OCI-LY7 (cell line): Measurements from ENCODE around the gene CILP2. TPM values are rescaled to one million over a fixed set of nuclear protein-coding genes. Genes with fewer than 3 reads are reported as not detected.

Source experiments
- BruUV-seq: library from RNA; stranded (reverse); fragments of 400-500 nt; replicated peaks from 2 replicates; lab custom pipeline; 2021; lab: Mats Ljungman, UMichigan
- CTCF ChIA-PET: fragments of 300-600 bp; sonication (Branson Sonifier 250); formaldehyde crosslinking; loops from one replicate; lab custom pipeline; 2022; ENCODE audit warnings: antibody characterized with exemption; ENCODE audit not compliant: unreplicated experiment; lab: Charles Lee
- POLR2A ChIA-PET: fragments of 300-600 bp; sonication (Branson Sonifier 250); formaldehyde crosslinking; loops from one replicate; lab custom pipeline; 2022; ENCODE audit warnings: antibody characterized with exemption; lab: Charles Lee
- DNase-seq: peaks from one replicate; pipeline ENCODE4 v3.0.0-alpha.2; 2015; ENCODE audit warnings: low spot score
- H2AFZ ChIP-seq: fragments of 200-600 bp; sonication (generic), shearing (Covaris generic); 2 replicates; pipeline ENCODE4 v1.6.1; 2014; ENCODE audit warnings: mild to moderate bottlenecking, antibody characterized with exemption, low read length, moderate library complexity
- H3K27ac ChIP-seq: fragments of 200-600 bp; sonication (generic); 2 replicates; pipeline ENCODE4 v1.5.1; 2014; ENCODE audit warnings: mixed run types, low read depth, mild to moderate bottlenecking, moderate library complexity, low read length, inconsistent platforms; ENCODE audit not compliant: poor library complexity, severe bottlenecking
- H3K36me3 ChIP-seq: fragments of 200-600 bp; sonication (generic); 2 replicates; pipeline ENCODE4 v1.6.1; 2014; ENCODE audit warnings: mild to moderate bottlenecking, antibody characterized with exemption, low read length, moderate library complexity, mixed read lengths; ENCODE audit not compliant: insufficient read depth
- H3K4me1 ChIP-seq: fragments of 200-600 bp; sonication (generic); 2 replicates; pipeline ENCODE4 v1.5.1; 2014; ENCODE audit warnings: mild to moderate bottlenecking, low read length; ENCODE audit not compliant: insufficient read depth, poor library complexity, severe bottlenecking
- H3K4me2 ChIP-seq: fragments of 200-600 bp; sonication (generic); 2 replicates; pipeline ENCODE4 v1.6.1; 2014; ENCODE audit warnings: mild to moderate bottlenecking, low read length
- H3K4me3 ChIP-seq: fragments of 200-600 bp; sonication (generic); 2 replicates; pipeline ENCODE4 v1.5.1; 2014; ENCODE audit warnings: mild to moderate bottlenecking, low read depth, low read length; ENCODE audit not compliant: poor library complexity, severe bottlenecking
- H3K79me2 ChIP-seq: fragments of 200-600 bp; sonication (generic); 2 replicates; pipeline ENCODE4 v1.6.1; 2016; ENCODE audit warnings: low read depth, mild to moderate bottlenecking, low read length, moderate library complexity, mixed read lengths; ENCODE audit not compliant: insufficient read depth
- H3K9me2 ChIP-seq: fragments of 200-600 bp; sonication (generic); 2 replicates; pipeline ENCODE4 v1.6.1; 2016; ENCODE audit warnings: mild to moderate bottlenecking, low read length, mixed read lengths; ENCODE audit not compliant: insufficient read depth
- H3K9me3 ChIP-seq: fragments of 200-600 bp; sonication (generic); 2 replicates; pipeline ENCODE4 v1.6.1; 2014; ENCODE audit warnings: mild to moderate bottlenecking, mixed run types, low read length, mixed read lengths
- H4K20me1 ChIP-seq: fragments of 200-600 bp; sonication (generic); 2 replicates; pipeline ENCODE4 v1.6.1; 2014; ENCODE audit warnings: mild to moderate bottlenecking, antibody characterized with exemption, low read length, moderate library complexity, mixed read lengths; ENCODE audit not compliant: insufficient read depth
- CTCF ChIP-seq: fragments of 200-600 bp; sonication (generic); conservative IDR thresholded peaks from 2 replicates; pipeline ENCODE4 v1.5.1; 2014; ENCODE audit warnings: mild to moderate bottlenecking, antibody characterized with exemption, low read length, moderate library complexity, mixed read lengths
- EZH2phosphoT487 ChIP-seq: fragments of 200-600 bp; sonication (generic); IDR thresholded peaks from 2 replicates; pipeline ENCODE4 v1.6.1; 2018; ENCODE audit warnings: low read depth, borderline replicate concordance, mild to moderate bottlenecking, mixed run types, antibody characterized with exemption, low read length, moderate library complexity, mixed read lengths
- intact Hi-C: fragments of 100-400 bp; cut with micrococcal nuclease; formaldehyde crosslinking; loops from one replicate; pipeline ENCODE4 v1.10.0; 2022; ENCODE audit not compliant: unreplicated experiment
- total RNA-seq, 2 experiments: library from RNA; depleted of rRNA in 1 of 2; stranded (reverse); fragments of >200 nt in 1 of 2; shearing (Covaris generic) in 1 of 2; gene quantifications; 2 replicates each; pipeline ENCODE4 v1.2.3, GENCODE V29; 2014 to 2022

Gene CILP2
- total RNA-seq, 2 experiments from 2014 or later: 0.19 to 0.51 TPM

GRCh38 chr19:19520989-19521388 is 17.1 kb upstream of the CILP2 start:
- H4K20me1 ChIP-seq: no peaks in the 10 kb centered on the region
- H3K9me2 ChIP-seq: no peaks in the 10 kb centered on the region
- no TSS peak for BruUV-seq
- ChIA-PET CTCF (no interaction called here), POLR2A (no interaction called here)
- H3K4me3 ChIP-seq: no peak overlapping the region
- H3K9me3 ChIP-seq: no peaks in the 10 kb centered on the region
- no peak overlapping the region for H2AFZ ChIP-seq
- H3K79me2 ChIP-seq: peaks cover 96% of the 10 kb centered on the region
- H3K36me3 ChIP-seq: peaks cover 49% of the 10 kb centered on the region
- DNase-seq: no peak
- no peak overlapping the region for H3K27ac ChIP-seq
- intact Hi-C loops: no loop called here
- no peak overlapping the region for H3K4me2 ChIP-seq
- H3K4me1 ChIP-seq: peaks cover 68% of the 10 kb centered on the region
- TF ChIP-seq EZH2phosphoT487 (no peak), CTCF (no peak)

- TF ChIP-seq EZH2phosphoT487: no peak
- no peak for TF ChIP-seq CTCF
- Histone ChIP-seq H3K79me2 (peaks cover 76% of the 10 kb centered on the region), H3K9me2 (no peaks in the 10 kb centered on the region), H3K27ac (peak overlapping the region; percentile 74), H3K4me3 (peak overlapping the region; percentile 65), H2AFZ (no peak overlapping the region), H3K36me3 (peaks cover 61% of the 10 kb centered on the region), H4K20me1 (no peaks in the 10 kb centered on the region), H3K9me3 (no peaks in the 10 kb centered on the region), H3K4me2 (peak overlapping the region; percentile 100), H3K4me1 (peaks cover 69% of the 10 kb centered on the region)
- intact Hi-C loops: no loop called here
- CTCF ChIA-PET: no interaction called here
- no peak for DNase-seq
- POLR2A ChIA-PET: interaction anchor here (1.2 kb wide), 1 partner anchor 11 kb away, joined by 4 read pairs; no protein-coding TSS in a partner anchor
- no TSS peak for BruUV-seq
Measured at GRCh38 chr19:19523177-19523576, 14.9 kb upstream of the CILP2 start.

GRCh38 chr19:19524053-19524452 is 14.0 kb upstream of the CILP2 start:
- H3K9me2 ChIP-seq: no peaks in the 10 kb centered on the region
- H3K4me2 ChIP-seq: peak overlapping the region; percentile 100
- H4K20me1 ChIP-seq: no peaks in the 10 kb centered on the region
- H2AFZ ChIP-seq: no peak overlapping the region
- no peaks in the 10 kb centered on the region for H3K9me3 ChIP-seq
- DNase-seq: peak; percentile 84
- ChIA-PET POLR2A (interaction anchor here (1.2 to 2.0 kb wide), 2 partner anchors 8 to 12 kb away, joined by 4 to 7 read pairs; partner anchors contain the start of genes NDUFA13 and TSSK6), CTCF (no interaction called here)
- H3K27ac ChIP-seq: peak overlapping the region; percentile 74
- TF ChIP-seq EZH2phosphoT487: no peak
- peak; percentile 57 for TF ChIP-seq CTCF
- no TSS peak for BruUV-seq
- H3K4me3 ChIP-seq: peak overlapping the region; percentile 65
- peaks cover 68% of the 10 kb centered on the region for H3K79me2 ChIP-seq
- H3K4me1 ChIP-seq: peaks cover 67% of the 10 kb centered on the region
- peaks cover 62% of the 10 kb centered on the region for H3K36me3 ChIP-seq
- intact Hi-C loops: loop anchor here (1.0 kb wide), 1 partner anchor 8 kb away; the partner anchor contains the start of gene NDUFA13
